RWPE1 (cell line): ENCODE results near the gene OR6C70.

Source experiments
- CTCF ChIA-PET: fragments of 350-600 bp; sonication (Branson Sonifier 250); formaldehyde crosslinking; extraction: SDS; loops from one replicate; lab custom pipeline; 2021; lab: Yijun Ruan, JAX
- POLR2A ChIA-PET: fragments of 400-600 bp; formaldehyde crosslinking; extraction: SDS; loops from one replicate; lab custom pipeline; 2020; ENCODE audit warnings: antibody characterized with exemption; ENCODE audit not compliant: low non-redundant PET; lab: Yijun Ruan, JAX
- DNase-seq: peaks from one replicate; pipeline ENCODE4 v3.0.0; 2012; ENCODE audit warnings: low spot score
- H3K27ac ChIP-seq: fragments of 450-650 bp; 2 replicates; pipeline ENCODE4 v1.5.1; 2017
- CTCF ChIP-seq: fragments of 450-650 bp; conservative IDR thresholded peaks from 2 replicates; pipeline ENCODE4 v1.5.1; 2017; ENCODE audit warnings: low read depth, mild to moderate bottlenecking

The OR6C70 gene

GRCh38 chr12:55420307-55420962 is 49.5 kb downstream of the OR6C70 start:
- H3K27ac ChIP-seq: no peak overlapping the region
- TF ChIP-seq CTCF: no peak
- DNase-seq: no peak
- CTCF ChIA-PET: no interaction called here
- POLR2A ChIA-PET: no interaction called here
